Epithelial cell of umbilical artery (primary cell): ENCODE data around the gene EIPR1. TPM values are rescaled to one million over a fixed set of nuclear protein-coding genes. Genes with fewer than 3 reads are reported as not detected.

Source experiments
- total RNA-seq: library from RNA; depleted of rRNA; stranded (reverse); fragments of >200 nt; gene quantifications from 2 replicates; pipeline ENCODE4 v1.2.3, GENCODE V29; 2014

EIPR1 gene
- total RNA-seq = 45.8 and 50.3 TPM in 2 replicates

GRCh38 chr2:3377612-3378432 is at the start of gene EIPR1:
EIPR1 (minus strand) TSS chr2:3377818; CDS start chr2:3377689, 129 bp downstream.

GRCh38 chr2:3379647-3380534 is 2.3 kb upstream of the EIPR1 start, which contains the start of gene TRAPPC12:
TRAPPC12 (plus strand) TSS chr2:3379694; CDS start chr2:3387624, 7,930 bp downstream.

Other genes starting within 250 kb of the EIPR1 start
- gene TRAPPC12, start 1.9 kb upstream of the EIPR1 start, total RNA-seq = 40.0 and 51.0 TPM in 2 replicates
- 39.0 and 52.3 TPM in 2 replicates for gene ADI1, start 141.7 kb upstream of the EIPR1 start, total RNA-seq
- gene RNASEH1, start 180.5 kb upstream of the EIPR1 start, total RNA-seq = 42.1 and 42.6 TPM in 2 replicates
- gene RPS7, start 197.4 kb upstream of the EIPR1 start, total RNA-seq = 2,040 and 2,514 TPM in 2 replicates
- gene COLEC11, start 217.3 kb upstream of the EIPR1 start, total RNA-seq = not detected in 2 replicates